K562 (cell line): ENCODE results near the gene PITPNM3.

Source experiments
- ATF2 ChIP-seq: sonication (generic); formaldehyde crosslinking; IDR thresholded peaks from 2 replicates; pipeline ENCODE4 v1.8.1; 2022; ENCODE audit warnings: missing genetic modification reagents
- ELK1 ChIP-seq: sonication (generic); formaldehyde crosslinking; IDR thresholded peaks from 2 replicates; pipeline ENCODE4 v1.8.1; 2022; ENCODE audit warnings: missing genetic modification reagents
- GATAD2A ChIP-seq: fragments of 450-650 bp; IDR thresholded peaks from 2 replicates; pipeline ENCODE4 v1.6.1; 2017
- GTF2B ChIP-seq: IDR thresholded peaks from 2 replicates; pipeline ENCODE4 v1.6.1; 2011; ENCODE audit not compliant: insufficient read length; ENCODE audit errors: extremely low read depth
- POLR3G ChIP-seq: IDR thresholded peaks from 2 replicates; pipeline ENCODE4 v1.6.1; 2011; ENCODE audit not compliant: insufficient read length, insufficient replicate concordance; ENCODE audit errors: extremely low read depth
- PTBP1 ChIP-seq: fragments of 200-400 bp; formaldehyde crosslinking; IDR thresholded peaks from 2 replicates; pipeline ENCODE4 v1.6.1; 2017; ENCODE audit warnings: low read depth, low read length
- SNIP1 ChIP-seq: fragments of 450-650 bp; IDR thresholded peaks from 2 replicates; pipeline ENCODE4 v1.7.1; 2017; ENCODE audit warnings: low read depth, mild to moderate bottlenecking
- SNRNP70 ChIP-seq: fragments of 200-400 bp; formaldehyde crosslinking; optimal IDR thresholded peaks from 2 replicates; pipeline ENCODE3; 2017; ENCODE audit warnings: low read depth, low read length
- ZNF398 ChIP-seq: fragments of 250-450 bp; sonication (Bioruptor Pico); IDR thresholded peaks from 2 replicates; pipeline ENCODE4 v1.8.0; 2021; ENCODE audit warnings: moderate library complexity, mild to moderate bottlenecking, inconsistent platforms

GRCh38 chr17:6542577-6542976 lies 13.8 kb downstream of the PITPNM3 start:
- TF ChIP-seq PTBP1 (no peak), ZNF398 (CRISPR knock-in tag) (no peak), SNRNP70 (no peak), GTF2B (no peak), SNIP1 (no peak), POLR3G (no peak), ELK1 (no peak), ATF2 (no peak), GATAD2A (no peak)
